Measurements from ENCODE around the gene WDR77. TPM values are rescaled to one million over a fixed set of nuclear protein-coding genes. Genes with fewer than 3 reads are reported as not detected.
A peak's percentile ranks its signal among the peaks of the same experiment; 100 is the strongest.

The WDR77 gene
- total RNA-seq, 1 experiment from 2014 or later = 59.7 TPM

DNA sequence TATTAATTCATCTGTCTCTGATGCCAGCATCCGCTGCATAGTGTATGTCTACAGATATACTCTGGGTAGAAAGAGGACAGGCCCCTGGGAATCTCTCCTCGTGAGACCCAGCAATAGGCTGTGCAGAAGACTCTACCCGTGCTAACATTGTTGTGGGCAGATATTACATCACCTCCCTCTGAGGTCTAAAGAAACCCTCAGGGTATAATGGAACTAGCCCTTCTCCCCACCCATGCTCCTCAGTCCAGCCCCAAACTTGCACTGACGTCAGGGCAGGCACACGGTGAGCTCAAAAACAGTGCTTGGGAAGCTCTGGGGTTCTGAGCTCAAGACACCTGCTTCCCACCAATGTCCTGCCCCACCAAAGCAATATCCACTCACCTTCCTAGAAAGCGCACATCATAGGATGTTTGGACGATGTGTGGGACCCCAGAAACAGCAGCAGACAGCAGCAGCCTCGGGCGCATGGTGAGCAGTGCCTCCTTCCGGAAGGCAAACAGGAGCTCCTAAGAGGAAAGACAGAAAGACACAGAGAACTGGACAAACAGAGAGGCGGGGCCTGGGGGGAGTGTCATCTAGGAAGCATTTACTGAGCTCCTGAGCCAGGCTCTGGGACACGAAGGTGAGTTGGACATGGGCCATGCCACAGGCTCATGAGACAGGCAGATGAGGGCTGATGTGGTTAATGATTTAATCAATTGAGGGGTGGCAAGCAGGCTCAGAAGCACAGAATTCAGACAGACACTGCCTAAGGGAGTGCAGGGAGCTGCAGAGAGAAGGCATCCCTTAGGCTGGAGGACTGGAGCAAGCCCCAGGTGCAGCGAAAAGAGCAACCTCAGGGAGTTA, 26.3 kb downstream of the WDR77 start:
- Histone ChIP-seq H3K36me3 (ENCODE audit: insufficient read depth, low read length) (no peaks in the 10 kb centered on the region), H3K27me3 (ENCODE audit: low read length) (no peaks in the 10 kb centered on the region), H3K4me1 (ENCODE audit: low read length) (no peaks in the 10 kb centered on the region), H3K9me3 (ENCODE audit: low read length) (no peaks in the 10 kb centered on the region), H2AFZ (ENCODE audit: low read length) (no peak overlapping the region), H4K20me1 (ENCODE audit: insufficient read depth, low read depth, low read length) (no peaks in the 10 kb centered on the region), H3K9me2 (replicated peaks; ENCODE audit: insufficient read depth, low read length) (no peaks in the 10 kb centered on the region), H3K9ac (ENCODE audit: low read length) (no peak overlapping the region), H3K27ac (ENCODE audit: low read length) (no peak overlapping the region), H3K4me3 (ENCODE audit: low read length) (no peak overlapping the region), H3K79me2 (ENCODE audit: low read length) (no peaks in the 10 kb centered on the region), H3K4me2 (ENCODE audit: low read depth, low read length, poor library complexity, severe bottlenecking) (no peak overlapping the region)
- DNase-seq = no peak

DNA sequence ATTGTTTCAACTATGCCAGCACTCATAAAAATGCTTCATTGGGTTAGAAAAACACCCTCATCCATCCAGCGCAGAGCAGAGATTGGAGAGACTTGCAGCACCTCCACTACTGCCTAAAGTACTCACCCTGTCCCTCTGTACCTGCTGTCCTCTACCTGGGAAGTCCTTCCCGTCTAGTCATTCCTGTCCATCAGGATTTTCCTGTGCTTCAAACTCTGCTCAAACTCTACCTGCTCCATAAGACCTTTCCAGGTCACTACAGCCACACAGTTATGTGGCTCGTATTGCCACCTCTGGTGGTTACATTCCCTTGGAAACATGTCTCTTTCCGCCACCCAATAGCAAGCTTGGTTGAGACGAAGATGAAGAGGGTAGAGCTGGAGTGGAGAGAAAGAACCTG, 28.7 kb downstream of the WDR77 start:
- Histone ChIP-seq H3K4me3 (ENCODE audit: low read length) (no peak overlapping the region), H3K79me2 (ENCODE audit: low read length) (no peaks in the 10 kb centered on the region), H2AFZ (ENCODE audit: low read length) (no peak overlapping the region), H3K4me2 (ENCODE audit: low read depth, low read length, poor library complexity, severe bottlenecking) (no peak overlapping the region), H3K4me1 (ENCODE audit: low read length) (peaks cover 7% of the 10 kb centered on the region), H3K27ac (ENCODE audit: low read length) (no peak overlapping the region), H3K9me3 (ENCODE audit: low read length) (no peaks in the 10 kb centered on the region), H4K20me1 (ENCODE audit: insufficient read depth, low read depth, low read length) (no peaks in the 10 kb centered on the region), H3K9me2 (replicated peaks; ENCODE audit: insufficient read depth, low read length) (no peaks in the 10 kb centered on the region), H3K9ac (ENCODE audit: low read length) (no peak overlapping the region), H3K36me3 (ENCODE audit: insufficient read depth, low read length) (no peaks in the 10 kb centered on the region), H3K27me3 (ENCODE audit: low read length) (no peaks in the 10 kb centered on the region)
- no peak for DNase-seq

DNA sequence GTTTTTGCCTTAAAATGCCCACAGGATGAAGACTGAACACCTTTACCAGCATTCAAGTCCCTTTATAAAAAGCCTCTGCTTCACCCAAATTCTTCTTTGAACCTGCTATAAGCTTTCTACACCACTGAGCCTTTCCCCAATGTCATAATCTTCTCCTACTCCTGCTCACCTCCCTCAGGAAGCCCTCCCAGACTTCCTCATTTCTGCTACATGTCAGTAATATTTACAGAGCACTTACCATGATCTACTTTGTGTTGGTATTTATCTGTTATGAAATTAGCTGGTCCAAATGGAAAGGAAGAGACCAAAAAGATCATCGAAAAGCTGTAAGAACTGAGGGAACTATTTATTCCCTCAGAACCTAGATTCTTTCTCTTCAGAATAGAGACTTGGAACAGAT, 30.0 kb downstream of the WDR77 start:
- Histone ChIP-seq H3K79me2 (ENCODE audit: low read length) (no peaks in the 10 kb centered on the region), H3K9me2 (replicated peaks; ENCODE audit: insufficient read depth, low read length) (no peaks in the 10 kb centered on the region), H3K27me3 (ENCODE audit: low read length) (no peaks in the 10 kb centered on the region), H3K9me3 (ENCODE audit: low read length) (no peaks in the 10 kb centered on the region), H3K4me2 (ENCODE audit: low read depth, low read length, poor library complexity, severe bottlenecking) (no peak overlapping the region), H3K27ac (ENCODE audit: low read length) (no peak overlapping the region), H3K9ac (ENCODE audit: low read length) (no peak overlapping the region), H2AFZ (ENCODE audit: low read length) (no peak overlapping the region), H3K36me3 (ENCODE audit: insufficient read depth, low read length) (no peaks in the 10 kb centered on the region), H3K4me1 (ENCODE audit: low read length) (peaks cover 7% of the 10 kb centered on the region), H3K4me3 (ENCODE audit: low read length) (no peak overlapping the region), H4K20me1 (ENCODE audit: insufficient read depth, low read depth, low read length) (no peaks in the 10 kb centered on the region)
- no peak for DNase-seq

DNA sequence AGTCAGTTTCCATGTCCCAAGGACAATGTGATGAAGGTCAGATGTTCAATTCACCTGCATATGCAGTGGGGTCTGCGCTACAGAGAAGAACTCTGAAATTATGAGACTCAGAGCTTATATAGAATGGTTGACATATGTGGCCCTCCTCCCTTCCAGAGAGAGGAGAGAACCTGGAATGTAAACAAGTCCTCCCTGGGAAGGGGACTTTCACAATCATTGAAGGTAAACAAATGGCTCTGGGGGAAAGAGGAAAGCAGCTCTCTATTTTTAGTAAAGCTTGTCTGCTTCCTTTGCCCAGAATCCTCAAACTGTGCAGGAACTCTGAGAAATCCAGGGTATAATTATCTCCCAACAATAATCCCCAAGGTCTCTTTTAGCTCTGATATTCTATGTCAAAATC, 31.3 kb downstream of the WDR77 start:
- Histone ChIP-seq H3K9me3 (ENCODE audit: low read length) (no peaks in the 10 kb centered on the region), H3K4me2 (ENCODE audit: low read depth, low read length, poor library complexity, severe bottlenecking) (no peak overlapping the region)

DNA sequence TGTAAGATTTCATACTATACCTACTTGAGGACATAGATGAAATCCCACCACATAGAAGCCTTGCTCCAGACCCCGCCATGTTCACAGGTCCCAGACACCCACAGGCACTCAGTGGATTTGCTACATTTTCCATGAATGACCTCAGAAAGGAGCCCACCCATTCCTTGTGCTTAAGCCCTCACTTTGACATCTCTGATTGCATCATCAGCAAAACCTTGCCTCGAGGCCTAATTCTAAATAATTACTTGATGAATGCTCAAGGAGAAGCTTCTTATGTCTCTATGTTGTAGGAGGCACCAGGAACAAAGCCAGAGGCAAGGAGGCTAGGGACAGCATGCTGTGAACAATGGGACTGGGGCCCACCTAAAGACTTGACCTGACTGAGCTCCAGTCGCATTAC, 33.6 kb downstream of the WDR77 start:
- Histone ChIP-seq H3K79me2 (ENCODE audit: low read length) (no peaks in the 10 kb centered on the region), H3K4me2 (ENCODE audit: low read depth, low read length, poor library complexity, severe bottlenecking) (no peak overlapping the region), H3K9me2 (replicated peaks; ENCODE audit: insufficient read depth, low read length) (no peaks in the 10 kb centered on the region), H3K27me3 (ENCODE audit: low read length) (no peaks in the 10 kb centered on the region), H2AFZ (ENCODE audit: low read length) (no peak overlapping the region), H4K20me1 (ENCODE audit: insufficient read depth, low read depth, low read length) (no peaks in the 10 kb centered on the region), H3K4me1 (ENCODE audit: low read length) (peaks cover 7% of the 10 kb centered on the region), H3K27ac (ENCODE audit: low read length) (no peak overlapping the region), H3K9me3 (ENCODE audit: low read length) (no peaks in the 10 kb centered on the region), H3K9ac (ENCODE audit: low read length) (no peak overlapping the region), H3K4me3 (ENCODE audit: low read length) (no peak overlapping the region), H3K36me3 (ENCODE audit: insufficient read depth, low read length) (no peaks in the 10 kb centered on the region)
- DNase-seq = no peak

More for the DNA sequence above, 31.3 kb downstream of the WDR77 start:
- Histone ChIP-seq H3K27ac (ENCODE audit: low read length) (no peak overlapping the region), H3K4me1 (ENCODE audit: low read length) (peaks cover 7% of the 10 kb centered on the region), H3K9ac (ENCODE audit: low read length) (no peak overlapping the region), H3K4me3 (ENCODE audit: low read length) (no peak overlapping the region), H3K36me3 (ENCODE audit: insufficient read depth, low read length) (no peaks in the 10 kb centered on the region), H3K79me2 (ENCODE audit: low read length) (no peaks in the 10 kb centered on the region), H3K27me3 (ENCODE audit: low read length) (no peaks in the 10 kb centered on the region), H2AFZ (ENCODE audit: low read length) (no peak overlapping the region), H4K20me1 (ENCODE audit: insufficient read depth, low read depth, low read length) (no peaks in the 10 kb centered on the region), H3K9me2 (replicated peaks; ENCODE audit: insufficient read depth, low read length) (no peaks in the 10 kb centered on the region)
- DNase-seq = no peak

DNA sequence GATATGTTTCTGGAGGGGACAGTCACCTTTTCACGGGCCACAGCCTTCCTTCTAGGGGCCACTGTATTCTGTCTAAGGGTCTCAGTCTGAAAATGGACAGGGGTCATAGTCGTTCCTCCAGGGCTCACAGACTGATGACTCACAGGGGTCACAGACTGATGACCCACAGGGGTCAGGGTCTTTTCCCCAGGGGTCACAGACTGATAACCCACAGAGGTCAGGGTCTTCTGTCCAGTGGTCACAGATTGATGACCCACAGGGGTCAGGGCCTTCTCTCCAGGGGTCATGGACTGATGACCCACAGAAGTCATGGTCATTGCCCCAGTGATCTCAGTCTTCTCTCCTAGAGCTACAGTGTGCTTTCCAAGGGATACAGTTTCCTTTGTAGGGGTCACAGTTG, 34.3 kb downstream of the WDR77 start:
- H3K4me1 ChIP-seq (ENCODE audit: low read length) = peaks cover 7% of the 10 kb centered on the region
- H3K27ac ChIP-seq (ENCODE audit: low read length) = no peak overlapping the region
- no peaks in the 10 kb centered on the region for H3K36me3 ChIP-seq (ENCODE audit: insufficient read depth, low read length)
- no peak overlapping the region for H3K4me2 ChIP-seq (ENCODE audit: low read depth, low read length, poor library complexity, severe bottlenecking)
- H3K27me3 ChIP-seq (ENCODE audit: low read length) = no peaks in the 10 kb centered on the region
- no peak overlapping the region for H3K9ac ChIP-seq (ENCODE audit: low read length)
- H3K9me2 ChIP-seq (replicated peaks; ENCODE audit: insufficient read depth, low read length) = no peaks in the 10 kb centered on the region
- no peaks in the 10 kb centered on the region for H3K9me3 ChIP-seq (ENCODE audit: low read length)
- H2AFZ ChIP-seq (ENCODE audit: low read length) = no peak overlapping the region
- no peak for DNase-seq
- no peaks in the 10 kb centered on the region for H4K20me1 ChIP-seq (ENCODE audit: insufficient read depth, low read depth, low read length)
- H3K4me3 ChIP-seq (ENCODE audit: low read length) = no peak overlapping the region
- no peaks in the 10 kb centered on the region for H3K79me2 ChIP-seq (ENCODE audit: low read length)

DNA sequence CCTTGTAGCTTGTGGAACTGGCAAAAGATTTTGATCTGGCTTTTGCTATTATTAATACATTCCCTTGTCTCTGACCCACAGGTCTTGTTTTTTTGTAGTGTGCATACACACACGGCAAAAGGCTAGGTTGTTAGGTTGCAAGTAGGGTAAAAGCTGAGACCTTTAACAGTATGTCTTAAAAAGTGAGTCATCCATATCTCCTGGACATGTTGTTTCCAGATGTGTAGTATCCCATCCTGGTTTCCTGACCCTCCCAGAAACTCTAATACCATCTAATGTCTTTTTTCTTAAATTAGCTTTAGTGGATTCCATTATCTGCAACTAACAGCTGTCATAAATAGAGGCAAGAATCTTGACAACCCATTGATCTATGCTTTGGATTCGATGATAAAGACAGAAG, 36.2 kb downstream of the WDR77 start:
- Histone ChIP-seq H2AFZ (ENCODE audit: low read length) (no peak overlapping the region), H3K9ac (ENCODE audit: low read length) (no peak overlapping the region), H3K36me3 (ENCODE audit: insufficient read depth, low read length) (no peaks in the 10 kb centered on the region), H3K27me3 (ENCODE audit: low read length) (no peaks in the 10 kb centered on the region), H3K79me2 (ENCODE audit: low read length) (no peaks in the 10 kb centered on the region), H3K9me3 (ENCODE audit: low read length) (no peaks in the 10 kb centered on the region), H3K4me1 (ENCODE audit: low read length) (peaks cover 7% of the 10 kb centered on the region), H3K4me3 (ENCODE audit: low read length) (no peak overlapping the region), H4K20me1 (ENCODE audit: insufficient read depth, low read depth, low read length) (no peaks in the 10 kb centered on the region), H3K4me2 (ENCODE audit: low read depth, low read length, poor library complexity, severe bottlenecking) (no peak overlapping the region), H3K9me2 (replicated peaks; ENCODE audit: insufficient read depth, low read length) (no peaks in the 10 kb centered on the region), H3K27ac (ENCODE audit: low read length) (no peak overlapping the region)
- DNase-seq = no peak

DNA sequence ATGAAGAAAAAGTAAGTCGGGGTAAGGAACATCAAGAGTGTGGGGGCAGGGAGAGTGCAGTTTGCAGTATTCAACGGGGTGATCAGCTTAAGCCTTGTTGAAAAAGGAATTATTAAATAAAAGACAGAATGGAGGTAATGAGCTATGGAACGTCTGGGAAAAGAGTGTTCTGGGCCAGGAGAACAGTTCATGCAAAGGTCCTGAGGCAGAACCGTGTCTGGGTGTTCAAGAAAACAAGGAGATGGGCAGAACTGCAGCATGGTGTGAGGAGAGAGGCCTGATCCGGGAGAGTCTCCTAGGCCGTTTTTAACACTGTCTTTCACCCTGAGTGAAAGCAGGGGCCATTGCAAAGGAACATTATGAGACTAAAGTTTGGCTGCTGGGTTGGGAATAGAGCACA, 41.8 kb downstream of the WDR77 start:
- H3K4me3 ChIP-seq (ENCODE audit: low read length) = no peak overlapping the region
- H3K9me3 ChIP-seq (ENCODE audit: low read length) = no peaks in the 10 kb centered on the region
- no peaks in the 10 kb centered on the region for H3K9me2 ChIP-seq (replicated peaks; ENCODE audit: insufficient read depth, low read length)
- no peak for DNase-seq
- H4K20me1 ChIP-seq (ENCODE audit: insufficient read depth, low read depth, low read length) = no peaks in the 10 kb centered on the region
- H3K4me2 ChIP-seq (ENCODE audit: low read depth, low read length, poor library complexity, severe bottlenecking) = peak overlapping the region; percentile 44
- H3K27ac ChIP-seq (ENCODE audit: low read length) = no peak overlapping the region
- H3K79me2 ChIP-seq (ENCODE audit: low read length) = no peaks in the 10 kb centered on the region
- no peaks in the 10 kb centered on the region for H3K27me3 ChIP-seq (ENCODE audit: low read length)
- no peaks in the 10 kb centered on the region for H3K36me3 ChIP-seq (ENCODE audit: insufficient read depth, low read length)
- H2AFZ ChIP-seq (ENCODE audit: low read length) = no peak overlapping the region
- H3K4me1 ChIP-seq (ENCODE audit: low read length) = peaks cover 32% of the 10 kb centered on the region
- H3K9ac ChIP-seq (ENCODE audit: low read length) = no peak overlapping the region

Data from Karpas-422 (cell line).